ENCODE results near the gene BABAM2. TPM values are rescaled to one million over a fixed set of nuclear protein-coding genes. Genes with fewer than 3 reads are reported as not detected.

Gene BABAM2
- polyA plus RNA-seq, 1 experiment = 32.6 TPM

GRCh38 chr2:28148566-28148965 lies 258.0 kb downstream of the BABAM2 start:
- no peak for DNase-seq (ENCODE audit: low read depth)
- H3K27me3 ChIP-seq (ENCODE audit: control insufficient read depth, insufficient read depth, low read length) = no peaks in the 10 kb centered on the region
- CTCF ChIA-PET = interaction anchor here (1.1 to 1.4 kb wide), 2 partner anchors 10 to 13 kb away, joined by 3 to 5 read pairs; no protein-coding TSS in a partner anchor
- no peaks in the 10 kb centered on the region for H3K36me3 ChIP-seq (ENCODE audit: control insufficient read depth, insufficient read depth, low read length)
- POLR2A ChIA-PET = no interaction called here
- TF ChIP-seq CTCF (IDR thresholded peaks at IDR 0.05; ENCODE audit: insufficient read depth, low read depth, low read length) = no peak
- H3K4me3 ChIP-seq (ENCODE audit: low read depth, low read length) = no peak overlapping the region

- DNase-seq (ENCODE audit: low read depth) = no peak
- H3K27me3 ChIP-seq (ENCODE audit: control insufficient read depth, insufficient read depth, low read length) = no peaks in the 10 kb centered on the region
- H3K36me3 ChIP-seq (ENCODE audit: control insufficient read depth, insufficient read depth, low read length) = no peaks in the 10 kb centered on the region
- POLR2A ChIA-PET = no interaction called here
- H3K4me3 ChIP-seq (ENCODE audit: low read depth, low read length) = no peak overlapping the region
- CTCF ChIA-PET = interaction anchor here (0.8 kb wide), 1 partner anchor 10 kb away, joined by 3 read pairs; no protein-coding TSS in a partner anchor
- no peak for TF ChIP-seq CTCF (IDR thresholded peaks at IDR 0.05; ENCODE audit: insufficient read depth, low read depth, low read length)
Observed at GRCh38 chr2:28150236-28150915, 259.8 kb downstream of the BABAM2 start.

- POLR2A ChIA-PET = no interaction called here
- no peak for TF ChIP-seq CTCF (IDR thresholded peaks at IDR 0.05; ENCODE audit: insufficient read depth, low read depth, low read length)
- DNase-seq (ENCODE audit: low read depth) = no peak
- Histone ChIP-seq H3K4me3 (ENCODE audit: low read depth, low read length) (no peak overlapping the region), H3K36me3 (ENCODE audit: control insufficient read depth, insufficient read depth, low read length) (no peaks in the 10 kb centered on the region), H3K27me3 (ENCODE audit: control insufficient read depth, insufficient read depth, low read length) (no peaks in the 10 kb centered on the region)
- CTCF ChIA-PET = interaction anchor here (1.4 kb wide), 1 partner anchor 10 kb away, joined by 3 read pairs; no protein-coding TSS in a partner anchor
Observed at GRCh38 chr2:28150994-28151393, 260.5 kb downstream of the BABAM2 start.

- TF ChIP-seq CTCF (IDR thresholded peaks at IDR 0.05; ENCODE audit: insufficient read depth, low read depth, low read length) = no peak
- no peak for DNase-seq (ENCODE audit: low read depth)
- H3K4me3 ChIP-seq (ENCODE audit: low read depth, low read length) = no peak overlapping the region
- POLR2A ChIA-PET = interaction anchor here (0.6 kb wide), 1 partner anchor 238 kb away, joined by 3 read pairs; no protein-coding TSS in a partner anchor
- H3K27me3 ChIP-seq (ENCODE audit: control insufficient read depth, insufficient read depth, low read length) = no peaks in the 10 kb centered on the region
- CTCF ChIA-PET = no interaction called here
- H3K36me3 ChIP-seq (ENCODE audit: control insufficient read depth, insufficient read depth, low read length) = no peaks in the 10 kb centered on the region
Observed at GRCh38 chr2:28152585-28153280, 262.2 kb downstream of the BABAM2 start.

GRCh38 chr2:28153851-28154250 lies 263.3 kb downstream of the BABAM2 start:
- no peaks in the 10 kb centered on the region for H3K27me3 ChIP-seq (ENCODE audit: control insufficient read depth, insufficient read depth, low read length)
- CTCF ChIA-PET = no interaction called here
- H3K4me3 ChIP-seq (ENCODE audit: low read depth, low read length) = no peak overlapping the region
- no peak for DNase-seq (ENCODE audit: low read depth)
- POLR2A ChIA-PET = no interaction called here
- TF ChIP-seq CTCF (IDR thresholded peaks at IDR 0.05; ENCODE audit: insufficient read depth, low read depth, low read length) = no peak
- no peaks in the 10 kb centered on the region for H3K36me3 ChIP-seq (ENCODE audit: control insufficient read depth, insufficient read depth, low read length)

Measured in BJ (cell line).